ENCODE measurements around the gene NADSYN1.

GRCh38 chr11:71539017-71539416 is 86.0 kb downstream of the NADSYN1 start:
- TF ChIP-seq EZH2 (IDR thresholded peaks at IDR 0.05; ENCODE audit: borderline replicate concordance, low read length) (no peak), CTCF (IDR thresholded peaks at IDR 0.05; ENCODE audit: low read length) (no peak)
